SJCRH30 (cell line): ENCODE data around the gene AS3MT. TPM values are rescaled to one million over a fixed set of nuclear protein-coding genes. Genes with fewer than 3 reads are reported as not detected.

Experiments used
- DNase-seq, 2 experiments: peaks; one replicate each; pipeline ENCODE4 v3.0.0-alpha.2; 2015 to 2020
- H3K27ac ChIP-seq: fragments of 250-450 bp; sonication (Bioruptor Pico); 2 replicates; pipeline ENCODE4 v1.5.1; 2020; ENCODE audit warnings: mild to moderate bottlenecking, moderate library complexity
- H3K27me3 ChIP-seq: fragments of 250-450 bp; sonication (Bioruptor Pico); 2 replicates; pipeline ENCODE4 v1.5.1; 2020; ENCODE audit warnings: mild to moderate bottlenecking, moderate library complexity
- H3K36me3 ChIP-seq: fragments of 250-450 bp; sonication (Bioruptor Pico); 2 replicates; pipeline ENCODE4 v1.5.1; 2020; ENCODE audit warnings: mild to moderate bottlenecking, moderate library complexity
- H3K4me1 ChIP-seq: fragments of 250-450 bp; sonication (Bioruptor Pico); 2 replicates; pipeline ENCODE4 v1.5.1; 2020; ENCODE audit warnings: mild to moderate bottlenecking, moderate library complexity
- H3K4me3 ChIP-seq: fragments of 250-450 bp; sonication (Bioruptor Pico); 2 replicates; pipeline ENCODE4 v1.5.1; 2020; ENCODE audit warnings: mild to moderate bottlenecking, moderate library complexity
- H3K9me3 ChIP-seq: fragments of 250-450 bp; sonication (Bioruptor Pico); replicated peaks from 2 replicates; pipeline ENCODE4 v1.5.1; 2020; ENCODE audit warnings: mild to moderate bottlenecking, moderate library complexity
- total RNA-seq: library from RNA; depleted of rRNA; stranded (reverse); fragments of >200 nt; shearing (Covaris generic); gene quantifications from 2 replicates; pipeline ENCODE4 v1.2.3, GENCODE V29; 2014

Gene AS3MT
- total RNA-seq, 1 experiment from 2014 or later: 14.8 TPM

DNA sequence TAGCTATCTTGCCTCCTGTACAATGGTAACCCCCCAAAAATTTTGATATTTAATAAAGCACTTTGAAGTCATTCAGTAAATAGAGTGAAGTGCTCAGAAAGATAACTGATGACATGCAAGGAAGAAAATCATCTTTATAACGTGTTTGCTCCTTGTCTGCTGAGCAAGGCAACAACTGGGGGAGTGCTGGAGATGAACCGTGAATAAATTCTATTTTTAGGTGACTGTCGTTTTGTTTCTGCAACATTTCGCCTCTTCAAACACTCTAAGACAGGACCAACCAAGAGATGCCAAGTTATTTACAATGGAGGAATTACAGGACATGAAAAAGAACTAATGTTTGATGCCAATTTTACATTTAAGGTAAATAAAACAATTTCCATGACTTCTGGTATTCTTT lies 9.4 kb downstream of the AS3MT start:
- DNase-seq: no peak
- no peaks in the 10 kb centered on the region for H3K27me3 ChIP-seq
- no peak overlapping the region for H3K4me3 ChIP-seq
- H3K9me3 ChIP-seq: no peaks in the 10 kb centered on the region
- no peak overlapping the region for H3K27ac ChIP-seq
- no peaks in the 10 kb centered on the region; the same call in 1 of the 2 replicates for H3K36me3 ChIP-seq
- H3K4me1 ChIP-seq: peaks cover 2% of the 10 kb centered on the region; the same call in 1 of the 2 replicates

DNA sequence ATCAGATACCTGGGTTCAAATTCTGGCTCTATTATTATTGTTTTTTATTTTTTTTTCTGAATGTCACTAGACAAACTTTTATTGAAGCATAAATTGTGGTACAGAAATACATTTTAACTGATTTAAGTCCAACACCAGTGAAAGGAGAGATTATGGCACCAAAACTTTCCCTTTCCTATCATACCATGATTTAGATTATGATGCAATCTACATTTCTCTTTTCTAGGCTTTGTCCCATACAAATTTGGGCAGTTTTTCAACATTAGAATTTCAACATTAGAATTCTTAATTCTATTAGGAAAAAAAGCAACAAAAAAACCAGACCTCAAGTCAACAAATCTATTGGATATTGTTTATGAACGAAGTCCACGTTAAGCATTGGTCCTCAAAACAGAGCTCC lies 11.0 kb downstream of the AS3MT start:
- Histone ChIP-seq H3K4me1 (no peaks in the 10 kb centered on the region), H3K27me3 (no peaks in the 10 kb centered on the region), H3K27ac (no peak overlapping the region), H3K36me3 (peaks cover 4% of the 10 kb centered on the region; the same call in 1 of the 2 replicates), H3K4me3 (no peak overlapping the region), H3K9me3 (no peaks in the 10 kb centered on the region)
- no peak for DNase-seq

DNA sequence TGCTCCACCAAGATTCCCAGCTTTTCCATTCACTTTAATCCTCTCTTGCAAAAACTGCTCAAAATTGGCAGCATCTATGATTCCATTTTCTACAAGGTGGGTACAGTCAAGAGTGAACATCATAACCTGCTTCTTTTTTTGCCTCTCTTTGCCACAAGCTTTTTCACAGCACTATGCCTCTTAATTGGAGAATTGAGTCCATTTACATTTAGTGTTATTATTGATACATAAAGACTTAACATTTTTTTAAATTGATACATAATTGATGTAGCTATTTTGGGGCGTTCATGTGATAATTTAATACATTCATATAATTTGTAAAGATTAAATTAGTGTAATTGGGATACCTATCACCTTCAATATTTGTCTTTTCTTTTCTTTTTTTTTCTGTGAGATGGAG lies 18.8 kb downstream of the AS3MT start:
- Histone ChIP-seq H3K9me3 (peaks cover 4% of the 10 kb centered on the region; the same call in 1 of the 2 replicates), H3K4me1 (no peaks in the 10 kb centered on the region), H3K27ac (no peak overlapping the region), H3K4me3 (no peak overlapping the region), H3K36me3 (peaks cover 10% of the 10 kb centered on the region; the same call in 1 of the 2 replicates), H3K27me3 (no peaks in the 10 kb centered on the region)
- no peak for DNase-seq

DNA sequence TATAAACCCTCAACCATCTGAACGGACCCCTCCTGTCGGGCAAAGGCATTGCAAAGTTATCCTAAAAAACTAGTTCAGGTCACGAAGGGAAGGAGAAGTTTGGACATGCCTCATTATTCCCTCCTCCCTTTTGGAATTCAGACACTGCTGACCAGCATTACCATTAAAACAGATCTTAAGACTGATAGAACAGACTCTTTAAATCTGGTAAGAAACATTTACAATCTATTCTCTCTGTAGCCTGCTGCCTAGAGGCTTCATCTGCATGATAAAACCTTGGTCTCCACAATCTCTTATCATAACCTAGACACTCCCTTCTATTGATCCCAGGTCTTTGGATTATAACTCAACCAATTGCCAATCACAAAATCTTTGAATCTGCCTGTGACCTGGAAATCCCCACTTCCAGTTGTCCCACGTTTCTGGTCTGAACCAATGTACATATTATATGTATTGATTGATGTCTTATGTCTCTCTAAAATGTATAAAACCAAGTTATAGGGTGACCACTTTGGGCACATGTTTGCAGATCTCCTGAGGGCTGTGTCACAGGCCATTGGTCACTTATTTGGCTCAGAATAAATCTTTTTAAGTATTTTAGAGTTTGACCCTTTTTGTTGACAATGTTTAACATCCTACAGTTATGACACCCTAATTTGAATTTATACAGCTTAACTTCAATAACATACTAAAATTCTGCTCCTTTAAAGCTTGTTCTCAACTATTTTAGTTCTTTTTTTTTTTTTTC lies 25.4 kb downstream of the AS3MT start:
- Histone ChIP-seq H3K4me3 (no peak overlapping the region), H3K27ac (no peak overlapping the region), H3K27me3 (no peaks in the 10 kb centered on the region), H3K9me3 (no peaks in the 10 kb centered on the region), H3K36me3 (peaks cover 10% of the 10 kb centered on the region; the same call in 1 of the 2 replicates), H3K4me1 (no peaks in the 10 kb centered on the region)
- DNase-seq: no peak

DNA sequence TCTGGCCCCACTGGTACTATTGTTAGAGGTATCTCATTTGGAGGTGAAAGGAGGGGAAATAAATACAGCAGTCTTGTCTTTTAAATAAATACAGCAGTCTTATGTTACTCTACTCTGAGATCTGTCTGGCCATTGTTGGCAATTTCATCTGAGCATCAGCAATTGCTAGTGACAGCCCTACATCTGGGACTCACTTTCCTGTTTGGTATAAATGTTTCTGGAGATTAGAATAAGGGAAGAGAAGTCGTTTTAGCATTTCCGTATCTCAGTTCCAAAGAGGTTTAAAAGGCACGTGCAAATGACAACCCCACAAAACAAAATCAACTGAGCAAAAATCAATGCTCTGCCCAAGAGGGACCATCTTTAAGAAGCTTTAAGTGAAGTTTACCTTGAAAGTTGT lies 30.7 kb downstream of the AS3MT start:
- DNase-seq: no peak
- H3K36me3 ChIP-seq: 0 out of 2 replicates have a peak, but pooled peaks cover 2% of the 10 kb centered on the region
- H3K9me3 ChIP-seq: no peaks in the 10 kb centered on the region
- peaks cover 2% of the 10 kb centered on the region; the same call in 1 of the 2 replicates for H3K4me1 ChIP-seq
- H3K4me3 ChIP-seq: no peak overlapping the region
- H3K27ac ChIP-seq: no peak overlapping the region
- no peaks in the 10 kb centered on the region for H3K27me3 ChIP-seq

DNA sequence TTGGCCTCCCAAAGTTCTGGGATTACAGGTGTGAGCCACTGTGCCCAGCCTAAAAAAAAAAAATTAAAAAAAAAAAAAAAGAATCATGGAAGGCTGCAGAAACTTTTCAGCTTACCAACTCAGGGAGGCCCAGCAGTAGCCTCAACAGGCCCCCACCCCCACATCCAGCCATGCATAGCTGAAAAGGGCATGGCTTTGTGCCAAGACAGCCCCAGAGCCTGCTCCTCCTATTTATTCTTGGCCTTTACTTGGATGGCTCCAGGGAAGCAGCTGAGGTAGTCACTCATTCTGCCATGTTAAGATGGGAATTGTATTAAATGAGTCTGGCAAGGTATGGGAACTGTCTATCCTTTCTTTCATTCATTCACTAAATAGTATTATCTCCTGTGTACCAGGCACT lies 35.1 kb downstream of the AS3MT start:
- H3K4me1 ChIP-seq: peaks cover 2% of the 10 kb centered on the region; the same call in 1 of the 2 replicates
- H3K27ac ChIP-seq: no peak overlapping the region
- H3K4me3 ChIP-seq: no peak overlapping the region
- H3K36me3 ChIP-seq: 0 out of 2 replicates have a peak, but pooled peaks cover 2% of the 10 kb centered on the region
- peak; percentile 57 to 73 for DNase-seq
- no peaks in the 10 kb centered on the region for H3K27me3 ChIP-seq
- H3K9me3 ChIP-seq: no peaks in the 10 kb centered on the region; the same call in 1 of the 2 replicates

DNA sequence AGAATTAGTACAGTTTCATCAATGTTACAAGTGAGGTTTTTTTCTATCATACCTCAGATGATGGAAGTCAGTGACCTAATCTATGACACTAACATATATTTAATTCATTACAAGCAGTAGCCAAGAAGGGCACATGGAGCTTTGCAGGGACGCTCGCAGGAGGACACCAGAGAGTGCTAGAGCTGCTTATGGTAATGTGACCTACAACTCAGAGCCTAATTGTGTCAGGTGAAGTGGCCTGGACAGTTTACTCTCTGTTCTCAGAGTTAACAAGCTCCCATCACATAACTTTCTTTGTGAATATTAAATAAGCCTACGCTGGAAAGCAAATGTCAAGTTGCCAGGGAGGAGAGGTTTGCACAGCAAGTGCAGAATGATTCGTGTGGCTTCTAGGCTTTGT lies 37.2 kb downstream of the AS3MT start:
- no peak for DNase-seq
- Histone ChIP-seq H3K36me3 (no peaks in the 10 kb centered on the region), H3K27ac (no peak overlapping the region), H3K27me3 (no peaks in the 10 kb centered on the region), H3K4me3 (no peak overlapping the region), H3K4me1 (peaks cover 2% of the 10 kb centered on the region; the same call in 1 of the 2 replicates), H3K9me3 (no peaks in the 10 kb centered on the region; the same call in 1 of the 2 replicates)

DNA sequence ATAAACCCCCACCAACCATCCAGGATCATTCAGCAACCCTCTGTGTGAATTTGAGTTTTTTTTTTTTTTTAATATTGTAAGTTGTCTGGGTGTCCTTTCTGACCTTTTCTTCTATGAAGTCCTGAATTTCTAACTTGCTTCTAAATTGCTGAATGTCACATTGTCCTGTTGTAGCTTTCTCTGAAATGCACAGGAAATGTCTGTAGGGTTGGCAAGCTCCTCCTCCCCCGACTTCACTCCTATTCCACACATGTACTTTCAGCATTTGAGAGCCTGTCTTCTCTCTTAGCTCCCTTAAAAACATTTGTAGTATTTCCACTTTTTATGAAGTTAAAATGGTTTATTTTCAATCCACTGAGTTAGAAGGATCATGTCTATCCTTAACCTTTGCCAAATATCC lies 45.5 kb downstream of the AS3MT start:
- H3K4me1 ChIP-seq: no peaks in the 10 kb centered on the region
- no peaks in the 10 kb centered on the region for H3K27me3 ChIP-seq
- no peak overlapping the region for H3K4me3 ChIP-seq

DNA sequence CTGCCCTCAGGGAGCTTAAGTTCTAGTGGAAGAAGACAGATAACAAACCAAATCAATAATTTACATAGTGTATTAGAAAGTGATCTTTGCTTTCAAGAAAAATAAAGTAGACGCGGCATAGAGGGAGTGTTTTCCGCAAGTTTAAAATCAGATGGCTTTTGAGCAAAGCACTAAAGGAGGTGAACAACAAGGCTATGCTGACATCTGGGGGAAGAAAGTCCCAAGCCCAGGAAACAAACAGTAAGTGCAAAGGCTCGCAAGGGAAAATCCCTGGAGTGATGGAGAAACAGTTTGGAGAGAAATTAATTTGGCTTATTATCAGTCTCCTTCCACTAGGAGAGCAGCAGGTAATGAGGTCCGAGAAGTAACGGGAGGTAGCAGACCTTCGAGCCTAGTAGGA lies 46.9 kb downstream of the AS3MT start:
- DNase-seq: peak in 1 of 2 experiments; percentile 38
- Histone ChIP-seq H3K4me3 (no peak overlapping the region), H3K27me3 (no peaks in the 10 kb centered on the region), H3K9me3 (no peaks in the 10 kb centered on the region), H3K36me3 (no peaks in the 10 kb centered on the region), H3K4me1 (no peaks in the 10 kb centered on the region), H3K27ac (no peak overlapping the region)

More for the DNA sequence above, 45.5 kb downstream of the AS3MT start:
- no peaks in the 10 kb centered on the region for H3K9me3 ChIP-seq
- no peaks in the 10 kb centered on the region for H3K36me3 ChIP-seq
- no peak overlapping the region for H3K27ac ChIP-seq
- no peak for DNase-seq

DNA sequence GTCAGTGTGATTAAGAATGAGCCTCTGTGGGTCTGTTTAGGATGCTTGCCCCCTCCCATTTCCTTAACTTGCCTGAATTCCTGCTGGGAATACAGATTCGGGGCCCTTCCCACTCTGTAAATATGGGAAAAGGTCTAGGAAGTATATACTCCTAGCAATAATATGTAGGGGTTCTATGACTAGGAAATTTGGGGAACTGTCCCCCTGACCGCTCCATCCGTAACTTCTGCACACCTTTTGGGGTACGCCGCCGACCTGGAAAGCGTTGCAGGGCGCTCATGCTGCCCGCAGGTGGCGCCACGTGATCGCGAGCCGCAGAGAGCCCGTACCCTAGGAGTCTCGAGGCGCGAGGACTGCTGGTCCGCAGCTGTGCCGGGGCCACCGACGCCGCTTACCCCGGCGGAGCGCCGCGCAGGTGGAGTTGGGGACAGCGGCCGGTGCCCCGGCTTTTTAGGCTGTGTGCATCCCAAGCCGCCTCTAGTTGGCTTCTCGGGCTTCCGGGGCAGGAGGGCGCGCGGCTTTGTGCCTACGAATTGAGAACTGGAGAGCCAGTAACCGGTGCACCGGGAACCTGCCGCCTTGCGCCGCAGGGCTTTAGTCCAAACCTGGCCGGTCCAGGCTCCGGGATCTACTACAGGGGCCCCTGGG lies 48.2 kb downstream of the AS3MT start:
- Histone ChIP-seq H3K9me3 (no peaks in the 10 kb centered on the region), H3K4me1 (no peaks in the 10 kb centered on the region), H3K27ac (peak overlapping the region; percentile 34), H3K27me3 (no peaks in the 10 kb centered on the region), H3K4me3 (peak overlapping the region; percentile 73), H3K36me3 (no peaks in the 10 kb centered on the region)
- DNase-seq: peak; percentile 82 to 87

DNA sequence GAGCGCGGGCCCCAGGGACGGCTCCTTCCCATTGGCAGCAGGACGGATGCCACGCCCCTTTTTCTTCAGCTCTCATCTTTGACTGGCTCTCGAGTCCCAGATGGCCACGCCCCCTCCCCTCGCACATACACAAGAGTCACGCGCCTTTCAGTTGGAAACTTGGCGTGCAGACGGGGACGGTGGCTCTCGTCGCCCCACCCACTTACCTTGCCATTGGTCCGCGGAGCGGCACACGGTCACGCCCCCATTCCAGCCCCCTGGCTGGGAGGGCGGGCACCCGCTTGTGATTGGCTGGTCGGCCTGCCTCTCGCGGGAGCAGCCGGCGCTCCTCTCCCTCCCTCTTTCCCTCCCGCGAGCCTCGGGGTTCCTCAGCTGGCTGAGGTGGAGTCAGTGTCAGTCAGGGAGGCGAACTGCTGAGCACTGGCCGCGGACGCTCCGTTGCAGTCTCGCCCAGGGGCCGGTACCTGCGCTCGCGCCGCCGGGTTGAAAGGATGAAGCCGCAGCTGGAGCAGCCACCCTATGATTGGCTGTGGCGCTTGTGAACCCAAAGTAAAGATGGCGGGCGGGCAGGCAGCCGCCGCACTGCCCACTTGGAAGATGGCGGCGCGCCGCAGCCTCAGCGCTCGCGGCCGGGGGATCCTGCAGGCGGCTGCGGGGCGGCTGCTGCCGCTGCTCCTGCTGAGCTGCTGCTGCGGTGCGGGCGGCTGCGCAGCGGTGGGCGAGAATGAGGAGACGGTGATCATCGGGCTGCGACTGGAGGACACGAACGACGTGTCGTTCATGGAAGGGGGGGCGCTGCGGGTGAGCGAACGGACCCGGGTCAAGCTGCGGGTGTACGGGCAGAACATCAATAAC lies 48.9 kb downstream of the AS3MT start, which contains the start of gene CNNM2:
TSS of gene CNNM2 (plus strand) at position 333 of the 855 bp plus-strand sequence. CDS start at position 520, 187 bp downstream.
- Histone ChIP-seq H3K36me3 (no peaks in the 10 kb centered on the region), H3K4me1 (no peaks in the 10 kb centered on the region), H3K4me3 (peak within 1 kb of the TSS; percentile 73), H3K27ac (peak within 1 kb of the TSS; percentile 34), H3K9me3 (no peaks in the 10 kb centered on the region), H3K27me3 (no peaks in the 10 kb centered on the region)
- peak; percentile 100 for DNase-seq

DNA sequence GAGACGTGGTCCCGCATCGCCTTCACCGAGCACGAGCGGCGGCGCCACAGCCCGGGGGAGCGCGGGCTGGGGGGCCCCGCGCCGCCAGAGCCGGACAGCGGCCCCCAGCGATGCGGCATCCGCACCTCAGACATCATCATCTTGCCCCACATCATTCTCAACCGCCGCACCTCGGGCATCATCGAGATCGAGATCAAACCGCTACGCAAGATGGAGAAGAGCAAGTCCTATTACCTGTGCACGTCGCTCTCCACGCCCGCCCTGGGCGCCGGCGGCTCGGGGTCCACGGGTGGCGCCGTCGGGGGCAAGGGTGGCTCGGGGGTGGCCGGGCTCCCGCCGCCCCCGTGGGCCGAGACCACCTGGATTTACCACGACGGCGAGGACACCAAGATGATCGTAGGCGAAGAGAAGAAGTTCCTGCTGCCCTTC lies 49.6 kb downstream of the AS3MT start:
- Histone ChIP-seq H3K9me3 (no peaks in the 10 kb centered on the region), H3K36me3 (no peaks in the 10 kb centered on the region), H3K4me1 (no peaks in the 10 kb centered on the region), H3K4me3 (peak overlapping the region; percentile 73), H3K27me3 (no peaks in the 10 kb centered on the region), H3K27ac (peak overlapping the region; percentile 25)
- DNase-seq: no peak

DNA sequence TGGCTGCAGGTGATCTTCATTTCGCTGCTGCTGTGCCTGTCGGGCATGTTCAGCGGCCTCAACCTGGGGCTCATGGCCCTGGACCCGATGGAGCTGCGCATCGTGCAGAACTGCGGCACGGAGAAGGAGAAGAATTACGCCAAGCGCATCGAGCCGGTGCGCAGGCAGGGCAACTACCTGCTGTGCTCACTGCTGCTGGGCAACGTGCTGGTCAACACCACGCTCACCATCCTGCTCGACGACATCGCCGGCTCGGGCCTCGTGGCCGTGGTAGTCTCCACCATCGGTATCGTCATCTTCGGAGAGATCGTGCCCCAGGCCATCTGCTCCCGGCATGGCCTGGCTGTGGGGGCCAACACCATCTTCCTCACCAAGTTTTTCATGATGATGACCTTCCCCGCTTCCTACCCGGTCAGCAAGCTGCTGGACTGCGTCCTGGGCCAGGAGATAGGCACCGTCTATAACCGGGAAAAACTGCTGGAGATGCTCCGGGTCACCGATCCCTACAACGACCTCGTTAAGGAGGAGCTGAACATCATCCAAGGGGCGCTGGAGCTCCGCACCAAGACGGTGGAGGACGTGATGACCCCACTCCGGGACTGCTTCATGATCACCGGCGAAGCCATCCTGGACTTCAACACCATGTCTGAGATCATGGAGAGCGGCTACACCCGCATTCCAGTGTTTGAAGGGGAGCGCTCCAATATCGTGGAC lies 50.1 kb downstream of the AS3MT start:
- Histone ChIP-seq H3K9me3 (no peaks in the 10 kb centered on the region), H3K4me1 (no peaks in the 10 kb centered on the region), H3K36me3 (no peaks in the 10 kb centered on the region), H3K4me3 (peak overlapping the region; percentile 73), H3K27ac (no peak overlapping the region), H3K27me3 (no peaks in the 10 kb centered on the region)
- DNase-seq: no peak
